NCI-H345 treated with DMSO at 0.1 percent for 48 hours (cell line): ENCODE data around the gene CASP5.

Source experiments
- DNase-seq: peaks from one replicate; lab custom pipeline; 2025; ENCODE audit not compliant: unreplicated experiment; lab: John Stamatoyannopoulos, UW

The CASP5 gene

DNA sequence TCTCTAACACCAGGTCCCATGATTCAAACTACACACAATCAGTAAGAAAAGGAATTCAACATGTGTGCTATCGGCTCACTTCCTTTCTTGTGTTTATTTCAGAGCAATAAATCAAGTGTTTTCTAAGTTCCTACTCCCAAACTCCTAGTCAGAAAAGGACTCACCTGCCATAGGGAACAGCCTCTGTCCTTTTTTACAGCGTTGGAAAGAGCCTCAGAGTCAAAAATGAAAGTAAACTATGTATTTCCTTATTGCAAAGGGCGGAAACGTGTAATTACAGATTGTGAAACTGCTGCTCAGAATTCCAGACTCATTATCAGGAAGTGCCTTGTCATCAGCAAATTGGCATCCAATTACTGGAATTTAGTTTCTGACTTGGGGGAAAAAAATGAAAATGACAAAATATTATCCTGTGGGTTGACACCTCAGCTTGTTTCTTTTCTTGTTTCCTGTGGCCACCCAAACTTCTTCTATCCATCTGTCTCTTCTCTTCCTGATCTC, 54.6 kb downstream of the CASP5 start, which contains the start of gene CASP4:
Gene CASP4 (minus strand): TSS at position 220 of the 501 bp plus-strand sequence. CDS start 49 bp downstream, at position 171.
- DNase-seq: peak; percentile 12

DNA sequence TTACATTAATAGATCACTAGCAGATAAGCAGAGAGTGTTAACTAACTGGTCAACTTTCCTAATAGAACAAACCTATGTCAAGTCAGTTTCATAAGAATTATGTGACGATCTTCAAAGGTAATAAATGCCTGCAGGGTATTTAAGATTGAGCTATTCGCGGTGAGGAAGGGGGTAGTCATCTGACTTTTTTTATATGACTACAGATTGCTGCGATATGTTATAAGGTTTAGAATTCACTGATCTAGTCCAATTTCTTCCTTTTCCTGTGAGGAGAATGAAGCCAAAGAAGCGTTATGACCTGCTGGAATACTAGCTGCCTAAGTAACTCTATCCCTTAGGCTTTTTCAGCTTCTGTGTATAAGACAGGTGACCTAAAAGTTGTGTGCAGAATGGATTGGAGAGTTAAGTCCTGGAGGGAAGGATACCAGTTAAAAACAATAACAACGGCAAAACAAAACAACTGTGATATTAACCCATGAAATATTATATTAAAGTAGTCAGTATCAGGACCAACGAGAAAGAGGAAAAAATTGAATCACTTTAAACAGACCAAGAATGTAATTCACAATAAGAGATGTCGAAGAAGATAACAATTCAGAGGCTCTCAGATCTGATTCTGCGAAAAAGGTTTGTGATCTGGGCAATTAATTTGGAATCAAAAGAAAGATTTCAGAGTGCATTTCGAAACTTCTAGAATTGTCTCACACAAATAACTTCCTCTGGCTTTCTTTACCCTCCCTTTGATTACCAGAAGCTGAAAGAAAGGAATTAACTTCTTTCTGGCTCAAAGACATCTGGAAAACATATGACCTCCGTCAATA, 55.2 kb downstream of the CASP5 start:
- no peak for DNase-seq

DNA sequence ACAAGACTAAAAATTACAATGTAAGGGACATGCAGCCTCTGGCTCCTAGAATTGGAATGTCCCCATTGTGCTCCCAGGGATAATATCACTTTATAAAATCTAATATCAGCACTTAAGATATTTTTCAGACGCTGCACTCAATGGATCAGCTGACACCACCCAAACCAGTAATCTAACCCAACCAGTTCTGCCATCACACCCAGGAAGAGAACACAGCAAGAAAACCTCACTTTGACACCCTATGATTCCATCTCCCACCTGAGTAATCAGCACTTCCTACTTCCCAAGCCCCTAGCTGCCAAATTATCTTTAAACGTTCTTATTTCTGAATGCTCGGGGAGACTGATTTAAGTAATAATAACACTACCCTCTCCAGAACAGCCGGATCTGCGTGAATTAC, 57.2 kb downstream of the CASP5 start:
- no peak for DNase-seq

DNA sequence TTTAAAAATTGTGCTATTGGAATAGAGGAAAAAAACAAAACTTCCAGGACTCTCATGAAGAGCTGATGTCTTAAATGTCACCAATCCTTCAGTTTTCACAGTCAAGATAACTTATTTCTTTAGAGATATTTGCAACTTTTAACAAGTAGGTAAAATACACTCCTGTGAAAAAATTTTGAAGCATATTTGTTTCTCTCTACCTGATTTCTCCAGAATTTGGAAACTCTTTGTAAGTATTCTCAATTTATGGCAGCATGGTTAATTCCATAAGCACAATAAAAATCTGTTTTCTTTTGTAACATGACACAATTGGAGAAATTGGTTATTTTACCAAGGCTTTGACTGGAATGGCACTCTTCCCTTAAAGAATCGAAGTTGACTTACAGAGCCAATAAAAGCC, 58.7 kb downstream of the CASP5 start:
- DNase-seq: no peak

DNA sequence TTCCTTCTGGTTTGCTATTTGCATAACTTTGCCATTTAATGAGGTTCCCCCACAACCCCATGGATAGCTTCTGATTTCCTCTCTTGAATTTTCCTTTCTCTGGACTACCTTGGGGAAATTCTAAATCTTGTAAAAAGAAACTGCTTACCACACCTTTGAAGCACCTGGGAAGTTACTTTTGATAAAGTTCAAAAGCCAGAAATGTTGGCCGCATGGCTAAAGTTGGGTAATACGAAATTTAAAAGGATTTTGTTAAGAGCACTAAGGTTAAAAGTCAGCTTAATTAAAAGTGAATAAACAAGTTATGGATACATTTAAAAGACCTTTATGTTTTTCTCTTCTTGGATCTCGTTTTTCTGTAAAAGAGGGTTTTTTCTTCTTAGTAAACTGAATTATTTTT, 60.1 kb downstream of the CASP5 start:
- no peak for DNase-seq

DNA sequence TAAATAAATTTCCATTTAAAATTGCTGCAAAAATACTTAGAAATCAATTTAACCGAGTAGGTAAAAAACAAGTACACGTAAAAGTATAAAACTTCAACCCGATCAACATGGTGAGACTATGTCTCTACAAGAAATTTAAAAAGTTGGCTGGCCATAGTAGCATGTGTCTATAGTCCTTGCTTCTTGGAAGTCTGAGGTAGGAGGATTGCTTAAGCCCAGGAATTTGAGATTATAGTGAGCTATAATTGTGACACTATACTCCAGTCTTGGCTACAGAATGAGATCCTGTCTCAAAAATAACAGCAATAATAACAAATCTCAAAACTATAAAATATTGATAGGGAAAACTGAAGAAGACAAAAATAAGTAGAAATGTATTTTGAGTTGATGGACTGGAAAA, 65.7 kb downstream of the CASP5 start:
- no peak for DNase-seq

DNA sequence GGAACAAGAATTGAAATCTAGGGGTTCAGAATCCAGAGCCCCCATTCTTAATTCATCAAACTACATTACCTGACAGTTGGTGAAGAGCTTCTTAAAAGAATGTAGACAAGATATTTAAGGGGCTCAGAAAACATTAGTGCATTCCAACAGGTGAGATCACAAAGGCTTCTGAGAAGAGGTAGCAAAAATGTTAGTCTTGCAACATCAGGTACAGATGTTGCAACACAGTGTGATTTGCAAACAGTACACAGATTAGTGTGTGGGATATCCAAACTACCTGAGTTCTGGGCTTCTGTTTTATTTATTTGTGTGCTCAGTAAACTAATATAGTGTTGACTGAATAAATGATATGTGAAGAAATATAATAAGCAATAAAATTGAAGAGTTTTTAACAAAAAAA, 66.4 kb downstream of the CASP5 start:
- DNase-seq: no peak

DNA sequence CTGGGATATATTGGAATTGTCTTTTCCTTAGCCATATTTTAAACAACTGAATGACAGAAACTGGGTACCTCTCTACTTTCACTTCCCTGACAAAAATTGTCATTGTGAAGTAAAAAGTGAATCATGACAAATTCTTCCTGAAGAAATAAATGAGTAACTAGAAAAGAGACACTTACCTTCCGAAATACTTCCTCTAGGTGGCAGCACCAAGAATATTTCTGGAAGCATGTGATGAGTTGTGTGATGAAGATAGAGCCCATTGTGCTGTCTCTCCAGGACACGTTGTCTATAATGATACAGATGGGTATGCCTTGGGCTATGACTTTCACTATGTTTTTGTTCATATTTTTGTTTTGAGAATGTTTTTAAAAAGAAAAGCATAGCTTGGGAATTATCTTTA, 76.1 kb downstream of the CASP5 start:
- peak; percentile 6 for DNase-seq
